Body of pancreas (tissue), 4 donors: Measurements from ENCODE around the gene RASGRF1.

Source experiments
- CTCF ChIP-seq, 7 experiments: fragments of 450-650 bp in 4 of 7; fragments of 200-600 bp in 3 of 7; sonication (generic) in 3 of 7; IDR thresholded peaks; one replicate each; pipeline ENCODE4 v1.5.1; 2016 to 2019; ENCODE audit warnings: antibody characterized with exemption in 7 of 7
- POLR2A ChIP-seq, 3 donors: fragments of 450-650 bp; IDR thresholded peaks; one replicate each; pipeline ENCODE4 v1.6.1; 2016; ENCODE audit warnings: antibody characterized with exemption in 3 of 3, mild to moderate bottlenecking in 2 of 3

GRCh38 chr15:78990278-78990677 is 100.3 kb downstream of the RASGRF1 start:
- TF ChIP-seq CTCF (IDR thresholded peaks at IDR 0.05) = no peak
- TF ChIP-seq POLR2A (IDR thresholded peaks at IDR 0.05) = no peak
